Epithelial cell of prostate (primary cell): ENCODE data around the gene PRRT1.

Experiments
- DNase-seq: peaks from one replicate; pipeline ENCODE4 v3.0.0-alpha.2; 2011; ENCODE audit warnings: low read depth, low spot score
- H3K27ac ChIP-seq: fragments of 450-650 bp; 2 replicates; pipeline ENCODE4 v1.5.1; 2017; ENCODE audit warnings: mild to moderate bottlenecking

PRRT1 gene

DNA sequence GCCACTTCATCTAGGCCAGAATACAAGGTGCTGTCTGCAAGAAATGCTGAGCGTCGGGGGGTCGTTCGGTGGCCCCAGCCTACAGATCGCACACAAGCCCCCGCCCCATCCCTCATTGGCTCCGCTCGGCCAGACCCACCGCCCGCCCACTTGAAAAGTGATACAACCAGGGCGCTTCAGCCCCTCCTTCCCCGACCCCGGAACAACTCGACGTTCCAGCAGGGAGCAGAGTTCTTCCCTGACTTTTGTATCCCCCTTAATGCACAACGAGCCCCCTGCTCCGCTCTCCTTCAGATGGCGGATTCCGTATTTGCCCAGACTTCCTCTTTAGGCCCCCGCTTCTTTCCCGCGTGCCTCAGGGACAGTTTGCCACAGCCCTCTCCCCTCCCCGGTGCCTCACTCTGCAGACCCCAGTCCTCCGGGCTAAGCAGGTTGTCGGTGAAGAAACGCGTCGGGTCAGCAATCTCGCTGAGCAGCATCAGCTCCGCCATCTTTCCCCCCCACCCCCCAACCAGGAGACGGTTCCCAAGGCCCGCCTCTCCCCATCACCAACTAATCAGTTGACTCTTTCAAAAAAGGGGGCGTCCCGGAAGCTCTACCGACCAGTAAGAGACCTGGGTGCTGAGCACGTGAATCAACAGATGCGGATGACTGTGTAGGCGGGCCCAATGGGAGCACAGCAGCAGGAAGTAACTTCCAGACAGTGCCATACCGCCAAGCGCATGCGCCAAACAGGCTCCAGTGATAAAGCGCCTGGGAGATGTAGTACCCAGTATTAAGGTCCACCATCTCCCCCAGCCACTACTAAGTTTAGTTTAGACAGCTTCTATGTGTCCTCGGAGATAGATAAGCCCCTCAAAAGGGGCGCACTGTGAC is 23.8 kb downstream of the PRRT1 start, which contains the start of gene ATF6B:
Gene ATF6B (minus strand): TSS at position 530 of the 876 bp plus-strand sequence. CDS start 39 bp downstream, at position 491.
- peak; percentile 99 for DNase-seq

DNA sequence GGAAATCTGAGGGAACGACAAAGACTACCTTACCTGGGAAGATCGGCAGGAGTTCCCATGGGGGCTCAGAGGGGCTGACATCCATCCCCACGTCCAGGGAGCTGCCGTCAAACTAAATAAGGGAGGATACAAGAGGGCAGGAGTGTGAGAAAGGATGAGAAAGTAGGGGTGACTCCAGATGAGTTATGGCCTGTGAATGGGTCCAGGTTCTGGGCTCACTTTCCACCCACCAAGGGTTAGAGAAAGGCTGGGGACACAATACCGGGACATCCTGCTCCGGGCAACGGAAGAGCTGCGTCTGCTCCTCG is 24.4 kb downstream of the PRRT1 start:
- peak overlapping the region; percentile 53 for H3K27ac ChIP-seq
- DNase-seq, result no peak

More for the DNA sequence above, 23.8 kb downstream of the PRRT1 start, which contains the start of gene ATF6B:
- H3K27ac ChIP-seq, result peak within 1 kb of the TSS; percentile 61

DNA sequence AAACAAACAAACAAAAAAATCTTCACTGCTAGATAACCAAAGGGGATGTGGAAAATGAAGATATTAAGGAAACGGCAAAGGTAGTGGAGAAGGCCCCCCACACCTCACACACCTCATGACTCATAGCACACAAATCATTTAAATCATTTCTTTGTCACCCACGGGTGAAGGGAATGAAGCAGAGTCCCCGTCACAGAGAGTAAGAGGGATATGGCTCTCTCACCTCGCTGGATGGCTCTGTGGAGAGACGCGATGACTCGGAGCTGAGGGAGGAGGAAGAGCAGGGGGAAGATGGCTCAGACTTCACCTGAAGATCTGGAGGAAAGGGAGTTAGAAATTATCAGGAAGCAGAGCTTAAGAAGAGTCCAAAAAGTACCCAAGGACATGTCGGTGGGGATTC is 24.9 kb downstream of the PRRT1 start:
- DNase-seq, result no peak
- H3K27ac ChIP-seq, result peak overlapping the region; percentile 53

DNA sequence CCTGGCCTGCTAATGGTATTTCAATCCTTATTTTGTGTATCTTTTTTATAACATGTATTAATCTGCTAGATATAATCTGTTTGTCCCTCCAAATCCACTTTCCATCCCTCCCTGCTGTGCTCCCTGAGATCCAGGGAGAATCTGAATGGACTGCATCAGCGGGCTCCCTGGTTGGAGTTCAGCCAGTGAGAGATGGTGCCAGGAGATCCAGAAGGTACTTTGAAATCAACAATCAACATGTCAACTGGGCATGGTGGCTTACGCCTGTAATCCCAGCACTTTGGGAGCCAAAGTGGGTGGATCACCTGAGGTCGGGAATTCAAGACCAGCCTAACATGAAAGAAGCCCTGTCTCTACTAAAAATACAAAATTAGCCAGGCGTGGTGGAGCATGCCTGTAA is 28.1 kb downstream of the PRRT1 start:
- no peak for DNase-seq
- no peak overlapping the region for H3K27ac ChIP-seq

DNA sequence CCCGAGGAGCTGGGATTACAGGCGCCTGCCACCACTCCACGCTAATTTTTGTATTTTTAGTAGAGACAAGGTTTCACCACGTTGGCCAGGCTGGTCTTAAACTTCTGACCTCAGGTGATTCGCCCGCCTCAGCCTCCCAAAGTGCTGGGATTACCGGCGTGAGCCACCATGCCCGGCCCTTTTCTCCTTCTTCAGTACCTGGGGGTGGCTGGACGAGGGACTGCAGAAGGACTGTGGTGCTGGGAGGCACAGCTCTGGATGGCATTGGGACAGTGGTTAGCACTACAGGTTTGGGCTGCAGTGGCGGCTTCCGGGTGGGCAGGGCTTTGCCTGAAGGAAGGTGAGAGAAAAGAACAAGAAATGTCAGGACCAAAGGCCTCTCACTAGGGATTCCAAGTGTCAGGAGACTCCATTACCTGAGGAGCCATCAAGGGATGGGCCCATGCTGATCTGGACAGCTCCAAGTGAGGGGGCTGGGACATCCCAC is 31.1 kb downstream of the PRRT1 start:
- no peak for DNase-seq
- H3K27ac ChIP-seq, result no peak overlapping the region

DNA sequence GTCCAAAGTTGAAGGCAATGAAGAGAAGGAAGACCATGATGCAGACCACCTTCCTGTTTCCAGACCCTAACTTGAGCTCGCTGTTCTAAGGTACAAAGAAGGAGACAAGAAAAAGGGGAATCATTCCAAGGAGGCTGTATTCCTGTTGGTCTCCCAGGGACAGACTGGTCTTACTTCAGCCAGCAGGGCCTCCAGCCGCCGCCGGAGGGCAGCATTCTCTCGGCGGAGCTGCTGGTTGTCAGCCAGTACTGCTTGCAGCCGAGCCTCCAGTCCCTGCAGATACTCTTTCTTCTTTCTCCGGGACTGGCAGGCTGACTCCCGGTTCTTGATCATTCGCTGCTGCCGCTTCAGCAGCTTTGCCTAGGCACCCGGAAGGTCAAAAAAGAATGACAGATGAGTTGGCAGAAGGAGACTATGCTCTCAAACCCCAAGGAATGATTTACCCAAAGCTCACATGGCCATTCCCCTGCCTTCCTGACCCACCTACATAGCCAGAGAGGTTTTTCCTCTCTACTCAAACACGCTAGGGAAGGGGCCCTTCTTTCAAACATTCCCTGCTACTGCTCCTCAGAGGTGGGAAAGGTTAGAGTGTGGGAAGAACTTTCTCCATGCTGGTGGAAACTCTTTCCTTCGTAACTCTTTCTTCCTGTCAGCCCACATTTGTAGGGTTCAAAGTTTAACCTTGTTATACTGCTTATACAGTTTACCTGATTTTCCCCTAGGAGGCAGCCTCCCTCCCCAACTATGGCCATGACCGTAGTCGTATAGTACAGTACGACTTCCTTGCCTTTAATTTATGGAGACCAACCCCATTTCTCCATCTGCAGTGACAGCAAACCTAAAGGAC is 32.7 kb downstream of the PRRT1 start:
- peak overlapping the region; percentile 9 for H3K27ac ChIP-seq
- DNase-seq, result peak; percentile 40

DNA sequence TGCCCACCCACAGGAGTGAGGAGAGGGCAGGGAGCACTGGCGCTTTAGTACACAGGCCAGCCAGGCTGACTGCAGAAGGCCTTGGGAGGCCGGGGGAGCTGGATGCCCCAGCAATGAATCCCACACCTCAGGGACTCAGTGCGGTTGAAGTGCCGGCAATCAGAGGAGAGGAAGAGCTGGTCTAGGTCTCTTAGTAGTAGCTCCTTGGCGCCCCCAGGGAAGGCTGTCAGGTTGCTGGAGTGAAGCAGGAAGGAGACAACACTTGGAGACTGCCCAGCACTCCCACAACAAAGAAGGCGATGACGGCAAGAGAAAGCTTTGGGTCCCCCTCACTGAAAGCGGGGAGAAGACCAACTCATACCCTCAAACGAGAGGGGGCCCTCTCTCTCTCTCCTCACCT is 34.3 kb downstream of the PRRT1 start:
- H3K27ac ChIP-seq, result no peak overlapping the region

DNA sequence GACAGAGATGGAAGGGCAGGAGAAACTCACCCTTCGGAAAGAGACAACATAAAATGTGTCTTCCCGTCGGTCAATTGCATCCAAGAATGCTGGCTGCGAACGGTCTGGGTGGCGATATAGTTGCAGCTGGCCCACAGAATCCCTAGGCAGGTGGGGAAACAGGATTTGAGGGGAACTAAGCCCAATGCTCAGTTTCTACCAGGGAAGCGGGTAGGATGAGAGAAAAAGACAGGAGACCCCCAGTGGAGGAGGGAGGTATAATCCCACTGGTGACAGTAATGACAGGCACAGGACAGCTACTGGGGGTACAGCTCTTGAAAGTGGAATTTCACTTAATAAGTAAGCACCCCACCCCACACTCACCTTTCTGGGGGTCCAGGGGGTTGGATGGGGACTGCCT is 35.1 kb downstream of the PRRT1 start:
- DNase-seq, result no peak
- no peak overlapping the region for H3K27ac ChIP-seq

More for the DNA sequence above, 34.3 kb downstream of the PRRT1 start:
- DNase-seq, result no peak

DNA sequence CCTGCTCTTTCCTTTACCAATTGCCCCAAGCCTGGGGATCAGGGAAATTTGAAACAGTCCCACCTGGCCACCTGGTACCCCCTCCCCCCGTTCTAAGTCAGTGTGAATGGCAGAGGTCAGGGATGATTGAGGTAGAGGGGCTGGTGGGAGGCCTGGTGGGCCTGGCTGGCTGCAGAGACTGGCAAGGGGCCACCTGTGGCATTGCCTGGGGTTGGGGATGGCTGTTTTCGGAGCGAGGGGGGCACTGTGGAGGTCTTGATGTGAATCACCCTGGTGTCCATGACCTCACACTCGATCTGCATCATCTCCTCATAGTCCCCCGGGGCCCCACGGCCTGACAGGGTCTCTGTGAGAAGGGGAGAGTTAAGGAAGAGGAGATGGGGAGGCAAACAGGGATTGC is 36.1 kb downstream of the PRRT1 start:
- DNase-seq, result no peak
- peak overlapping the region; percentile 32 for H3K27ac ChIP-seq

DNA sequence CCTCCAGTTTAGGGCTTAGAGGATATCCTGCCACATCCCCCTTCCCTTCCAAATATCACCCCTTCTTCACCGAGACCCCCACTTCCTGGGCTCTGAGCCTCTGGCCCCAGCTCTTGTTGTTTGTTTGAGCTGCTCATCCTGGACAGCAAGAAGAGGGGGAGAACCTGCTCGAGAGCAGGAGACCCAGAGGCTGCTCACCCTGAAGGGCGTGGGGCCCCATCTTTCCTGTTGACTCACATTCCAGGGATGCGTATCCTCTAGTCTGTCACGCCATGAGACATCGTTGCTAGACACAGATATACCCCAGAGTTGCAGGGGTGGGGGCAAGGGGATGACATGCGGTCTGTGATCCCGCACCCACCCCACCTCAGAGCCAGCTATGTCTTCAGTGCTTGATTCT is 36.9 kb downstream of the PRRT1 start:
- no peak for DNase-seq
- peak overlapping the region; percentile 32 for H3K27ac ChIP-seq

DNA sequence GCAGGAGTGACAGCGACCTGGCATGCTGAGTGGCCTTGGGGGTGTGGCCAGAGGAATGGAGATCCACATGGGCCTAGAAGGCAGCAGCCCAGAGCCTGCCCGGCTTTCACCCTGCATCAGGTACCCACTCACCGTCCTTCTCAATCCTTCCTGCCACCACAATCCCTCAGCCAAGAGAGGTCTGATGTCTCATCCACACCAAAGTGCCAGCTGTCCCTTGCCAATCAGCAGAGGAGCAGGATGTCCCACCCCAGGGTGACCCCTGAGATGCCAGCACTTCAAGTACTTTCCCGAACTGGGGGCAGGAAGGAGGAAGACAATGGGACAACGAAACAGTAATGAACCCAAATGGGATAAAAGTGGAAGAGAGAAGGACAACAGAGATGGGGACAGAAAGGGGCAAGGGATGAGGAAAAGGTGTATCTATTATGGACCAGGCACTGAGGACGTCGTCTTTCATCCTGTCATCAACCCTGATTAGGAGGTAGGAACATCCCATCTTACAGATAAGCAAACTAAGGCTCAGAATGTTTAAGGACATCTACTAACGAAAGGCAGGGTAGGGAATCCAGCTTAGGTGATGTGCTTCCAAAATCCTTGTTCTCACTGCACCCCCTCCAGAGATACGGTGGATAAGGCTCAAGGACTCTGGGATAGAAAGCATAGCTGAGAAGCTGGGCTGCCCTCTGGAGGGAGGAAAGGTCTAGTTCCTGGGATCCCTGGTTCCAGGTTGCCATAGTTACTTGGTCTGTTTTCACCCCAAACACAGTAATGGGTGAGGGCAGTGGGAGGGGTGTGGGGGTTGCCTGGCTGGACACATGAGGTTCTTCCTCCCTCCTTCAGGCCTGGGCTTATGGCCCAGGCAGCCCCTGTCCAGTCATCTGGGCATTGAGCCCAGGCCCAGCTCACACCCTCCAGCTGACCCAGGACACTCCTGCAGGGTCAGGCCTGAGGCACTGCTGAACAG is 38.1 kb downstream of the PRRT1 start:
- no peak overlapping the region for H3K27ac ChIP-seq
- DNase-seq, result no peak

DNA sequence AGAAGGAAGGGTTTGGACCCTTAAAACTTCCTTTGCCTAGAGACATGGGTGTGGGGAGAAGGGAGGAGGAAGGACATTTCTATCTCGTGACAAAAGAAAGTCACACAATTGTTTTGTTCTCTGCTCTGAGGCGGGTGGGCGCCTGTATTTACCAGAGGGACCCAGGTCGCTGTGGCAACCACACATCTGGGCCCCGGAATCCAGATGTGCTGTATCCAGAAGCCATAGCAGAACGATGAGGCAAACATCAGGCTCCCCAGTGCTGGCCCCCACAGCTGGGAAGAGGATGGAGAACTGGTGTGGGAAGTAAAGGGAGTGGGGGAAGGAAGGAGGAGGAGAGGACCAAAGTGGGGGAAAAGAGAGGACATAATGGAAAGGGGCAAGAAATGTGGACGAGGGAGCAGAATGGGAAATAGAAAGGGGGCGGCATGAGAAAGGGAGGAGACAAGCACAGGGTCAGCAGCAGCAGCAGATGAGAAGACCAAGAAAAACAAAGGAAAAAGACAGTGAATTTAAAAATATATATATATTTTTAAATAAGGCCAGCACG is 39.2 kb downstream of the PRRT1 start:
- DNase-seq, result no peak
- H3K27ac ChIP-seq, result no peak overlapping the region

DNA sequence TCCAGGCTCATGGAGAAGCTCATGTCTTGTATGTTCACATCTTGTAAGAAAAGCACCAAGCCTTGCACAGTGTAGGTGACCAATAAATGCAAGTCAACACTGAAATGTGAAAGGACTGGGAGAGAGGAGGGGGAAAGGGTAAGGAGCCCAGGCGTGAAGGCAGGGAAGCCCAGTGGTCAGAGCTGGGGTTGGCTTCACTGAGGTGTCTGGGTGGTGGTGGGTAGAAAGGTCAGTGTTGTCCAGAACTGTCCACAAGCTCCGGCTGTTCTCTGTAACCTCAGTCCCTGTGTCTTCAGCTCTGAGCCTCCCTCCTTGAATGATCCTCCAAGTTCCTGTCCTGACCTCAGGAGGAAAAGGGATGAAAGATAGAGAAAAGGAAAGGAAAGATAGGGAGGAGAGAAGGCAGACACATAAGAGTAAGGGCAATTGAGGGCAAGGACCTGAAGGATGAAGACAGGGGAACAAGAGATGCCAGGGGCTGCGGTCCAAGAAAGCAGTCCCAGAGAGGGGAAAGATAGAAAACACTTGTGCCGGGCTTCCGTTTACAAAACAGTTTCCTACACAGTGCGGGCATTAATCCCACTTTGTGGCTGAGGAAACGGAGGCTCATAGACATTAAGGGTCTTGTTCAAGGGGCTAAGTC is 40.2 kb downstream of the PRRT1 start:
- no peak overlapping the region for H3K27ac ChIP-seq
- no peak for DNase-seq

DNA sequence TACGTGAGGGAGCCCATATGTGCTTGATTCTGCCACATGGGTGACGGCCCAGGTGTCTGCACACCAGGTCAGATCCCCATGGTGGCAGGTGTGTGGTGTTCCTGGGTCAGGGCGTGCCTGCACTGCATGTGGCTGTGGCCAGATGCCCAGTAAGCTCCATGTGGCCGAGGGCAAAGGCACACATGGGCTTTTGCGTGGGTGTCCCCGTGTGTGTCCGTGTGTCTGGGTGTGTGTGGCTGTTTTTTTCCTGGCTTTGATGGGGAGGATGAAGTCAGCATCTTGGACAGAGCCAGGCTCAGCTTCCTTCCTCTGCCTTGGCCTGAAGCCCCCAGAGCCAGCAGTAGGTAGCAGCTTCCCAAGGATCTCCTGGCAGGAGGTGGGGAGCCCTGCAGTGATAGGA is 41.1 kb downstream of the PRRT1 start:
- H3K27ac ChIP-seq, result no peak overlapping the region
- DNase-seq, result no peak

DNA sequence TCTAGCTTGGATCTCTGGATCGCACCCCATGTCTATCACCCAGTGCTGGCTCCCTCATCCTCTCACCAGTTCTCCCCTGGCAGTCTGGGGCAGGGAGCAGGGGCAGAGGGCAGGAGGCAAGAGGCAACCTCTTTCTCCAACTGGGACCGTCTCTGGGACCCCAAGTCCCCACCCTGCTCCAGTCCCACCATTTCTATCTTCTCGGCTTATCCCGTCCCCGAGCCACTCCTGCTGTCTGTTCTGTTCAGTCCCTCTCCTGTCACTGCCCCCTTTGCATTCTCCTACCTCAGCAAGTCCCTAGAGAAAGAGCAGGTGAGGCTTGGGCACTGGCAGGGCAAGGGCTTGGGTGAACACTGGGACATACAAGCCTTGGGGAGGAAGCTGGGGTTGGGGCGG is 42.0 kb downstream of the PRRT1 start:
- no peak overlapping the region for H3K27ac ChIP-seq
- DNase-seq, result no peak

DNA sequence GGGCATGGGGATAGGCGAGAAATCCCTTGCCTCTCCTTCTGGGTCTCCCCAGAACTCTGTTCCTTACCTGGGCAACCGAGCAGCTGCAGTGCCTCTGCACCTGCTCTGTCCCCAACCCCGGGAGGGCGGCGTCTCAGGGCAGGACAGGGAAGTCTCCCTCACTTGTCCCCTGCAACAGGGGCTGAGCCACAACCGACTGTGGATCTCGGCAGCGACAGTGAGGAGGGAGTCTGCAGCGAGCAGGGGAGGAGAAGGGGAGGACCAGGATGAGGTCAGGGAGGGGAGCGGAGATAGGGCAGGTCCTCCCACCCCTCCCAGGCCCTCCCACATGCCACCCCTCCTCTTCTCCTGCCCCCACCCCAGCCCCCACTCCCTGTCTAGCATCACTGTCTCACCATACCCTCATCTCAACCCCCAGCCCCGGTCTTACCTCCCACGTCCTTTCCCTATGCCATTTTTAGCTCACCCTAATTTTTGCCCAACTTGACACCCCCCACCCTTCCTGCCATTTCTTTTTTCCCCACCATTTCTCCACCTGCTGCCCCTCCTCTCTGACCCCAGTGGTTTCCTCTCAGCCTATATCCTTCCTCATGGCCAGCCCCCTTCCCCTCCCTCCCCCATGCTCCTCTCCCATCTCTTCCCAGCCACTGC is 42.5 kb downstream of the PRRT1 start, which contains the start of gene TNXB:
Gene TNXB (minus strand): TSS at position 225 of the 651 bp plus-strand sequence. CDS start 11,140 bp downstream, outside the sequence.
- no peak within 1 kb of the TSS for H3K27ac ChIP-seq
- DNase-seq, result no peak

DNA sequence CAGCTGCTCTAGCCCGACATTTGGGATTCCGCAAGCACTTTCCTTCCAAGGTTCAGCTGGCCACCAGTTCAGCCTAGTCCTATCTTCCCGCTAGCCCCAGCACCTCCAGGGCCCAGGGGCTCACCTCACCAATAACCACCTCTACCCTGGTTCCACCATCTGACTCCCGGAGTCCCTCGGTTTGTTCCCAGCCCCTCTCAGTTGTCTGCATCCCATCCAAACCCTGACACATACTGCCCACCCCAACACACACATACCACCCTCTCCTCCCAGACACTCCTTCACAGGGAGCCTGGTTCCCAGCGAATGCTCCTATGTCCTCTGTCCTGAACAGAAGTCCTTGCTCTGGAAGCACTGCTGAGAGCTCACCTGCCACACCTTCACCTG is 43.0 kb downstream of the PRRT1 start:
- DNase-seq, result no peak
- no peak overlapping the region for H3K27ac ChIP-seq

DNA sequence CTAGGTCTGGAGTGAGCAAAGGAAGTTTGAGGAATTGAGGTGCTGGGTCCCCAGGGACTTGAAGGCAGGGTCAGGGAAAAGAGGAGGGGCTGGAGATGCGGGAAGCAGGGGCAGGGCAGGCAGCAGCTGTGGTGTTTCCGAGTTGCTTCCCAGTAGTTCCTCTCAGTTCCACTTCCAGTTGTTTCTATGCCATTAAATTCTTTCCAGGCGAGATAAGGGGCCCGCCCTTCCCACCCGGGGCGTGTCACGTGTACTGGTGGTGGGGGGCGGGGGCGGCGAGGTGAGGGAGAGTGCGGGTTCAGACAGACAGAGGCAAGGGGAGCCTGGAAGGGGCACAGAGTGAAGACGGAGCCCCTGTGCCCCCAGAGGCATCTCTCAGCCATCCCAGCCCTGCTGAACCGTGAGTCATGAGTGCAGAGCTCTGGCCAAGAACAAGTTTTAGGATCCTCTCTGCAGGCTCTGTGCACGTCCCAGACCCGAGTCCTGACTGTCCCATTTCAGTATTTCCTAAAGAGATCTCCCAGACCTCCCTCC is 43.6 kb downstream of the PRRT1 start:
- no peak overlapping the region for H3K27ac ChIP-seq
- no peak for DNase-seq
